Astrocyte of the cerebellum (primary cell): ENCODE measurements around the gene CHST11.
A peak's percentile ranks its signal among the peaks of the same experiment; 100 is the strongest.

Source experiments
- DNase-seq: peaks from one replicate; pipeline ENCODE4 v3.0.0-alpha.2; 2011; ENCODE audit warnings: low read depth
- H3K4me3 ChIP-seq: 2 replicates; pipeline ENCODE4 v1.5.1; 2011; ENCODE audit warnings: mild to moderate bottlenecking, low read depth, low read length, moderate library complexity
- in situ Hi-C: cut with HindIII; loops from 2 replicates; pipeline ENCODE4 v1.10.0; 2017; ENCODE audit warnings: low sequenced_read_pairs
- TF ChIP-seq, protein P1 (sequence below): IDR thresholded peaks from 2 replicates; pipeline ENCODE4 v1.5.1; 2012; ENCODE audit warnings: low read length, low read depth, moderate library complexity, mild to moderate bottlenecking; ENCODE audit errors: missing control alignments

CHST11 gene

DNA sequence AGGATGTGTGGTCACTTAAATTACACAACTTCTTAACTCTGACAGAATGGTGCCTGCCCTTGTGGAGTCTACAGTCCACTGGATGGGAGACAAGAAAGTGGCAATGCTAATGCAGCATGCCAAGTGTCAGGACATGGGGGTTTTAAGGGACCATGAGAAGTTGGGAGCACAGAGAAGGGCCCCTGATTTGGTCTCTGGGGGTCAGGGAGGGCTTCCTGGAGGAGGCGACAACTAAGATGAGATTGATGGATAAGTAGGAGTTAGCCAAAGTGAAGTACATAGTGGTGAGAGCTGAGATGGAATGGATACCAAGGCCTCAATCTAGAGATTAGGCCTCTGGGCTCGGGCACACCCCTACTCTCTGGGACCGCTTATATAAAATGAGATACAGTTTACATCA is 236.7 kb downstream of the CHST11 start:
- TF ChIP-seq, protein P1, sequence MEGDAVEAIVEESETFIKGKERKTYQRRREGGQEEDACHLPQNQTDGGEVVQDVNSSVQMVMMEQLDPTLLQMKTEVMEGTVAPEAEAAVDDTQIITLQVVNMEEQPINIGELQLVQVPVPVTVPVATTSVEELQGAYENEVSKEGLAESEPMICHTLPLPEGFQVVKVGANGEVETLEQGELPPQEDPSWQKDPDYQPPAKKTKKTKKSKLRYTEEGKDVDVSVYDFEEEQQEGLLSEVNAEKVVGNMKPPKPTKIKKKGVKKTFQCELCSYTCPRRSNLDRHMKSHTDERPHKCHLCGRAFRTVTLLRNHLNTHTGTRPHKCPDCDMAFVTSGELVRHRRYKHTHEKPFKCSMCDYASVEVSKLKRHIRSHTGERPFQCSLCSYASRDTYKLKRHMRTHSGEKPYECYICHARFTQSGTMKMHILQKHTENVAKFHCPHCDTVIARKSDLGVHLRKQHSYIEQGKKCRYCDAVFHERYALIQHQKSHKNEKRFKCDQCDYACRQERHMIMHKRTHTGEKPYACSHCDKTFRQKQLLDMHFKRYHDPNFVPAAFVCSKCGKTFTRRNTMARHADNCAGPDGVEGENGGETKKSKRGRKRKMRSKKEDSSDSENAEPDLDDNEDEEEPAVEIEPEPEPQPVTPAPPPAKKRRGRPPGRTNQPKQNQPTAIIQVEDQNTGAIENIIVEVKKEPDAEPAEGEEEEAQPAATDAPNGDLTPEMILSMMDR = no peak
- H3K4me3 ChIP-seq = no peak overlapping the region
- in situ Hi-C loops = no loop called here
- DNase-seq = no peak

DNA sequence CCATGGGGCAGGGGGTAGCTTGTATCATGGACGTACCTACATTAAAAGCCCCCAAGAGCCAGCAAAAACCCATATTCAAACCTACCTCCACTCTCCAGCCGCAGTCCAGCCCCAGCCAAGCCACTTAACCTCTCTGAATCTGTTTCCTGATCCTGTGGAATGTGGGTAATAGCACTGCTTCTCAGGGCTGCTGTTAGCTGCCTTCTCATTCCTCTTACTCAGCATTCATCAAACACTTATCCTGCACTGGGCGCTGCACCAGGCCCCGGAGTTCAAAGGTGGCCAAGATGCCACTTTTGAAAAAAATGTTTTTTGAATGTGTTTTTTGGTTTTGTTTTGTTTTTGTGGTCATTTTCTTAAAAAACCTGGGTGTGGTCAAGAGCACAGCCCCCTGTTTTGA is 237.4 kb downstream of the CHST11 start:
- TF ChIP-seq, protein P1 = no peak
- in situ Hi-C loops = no loop called here
- DNase-seq = no peak
- no peak overlapping the region for H3K4me3 ChIP-seq

DNA sequence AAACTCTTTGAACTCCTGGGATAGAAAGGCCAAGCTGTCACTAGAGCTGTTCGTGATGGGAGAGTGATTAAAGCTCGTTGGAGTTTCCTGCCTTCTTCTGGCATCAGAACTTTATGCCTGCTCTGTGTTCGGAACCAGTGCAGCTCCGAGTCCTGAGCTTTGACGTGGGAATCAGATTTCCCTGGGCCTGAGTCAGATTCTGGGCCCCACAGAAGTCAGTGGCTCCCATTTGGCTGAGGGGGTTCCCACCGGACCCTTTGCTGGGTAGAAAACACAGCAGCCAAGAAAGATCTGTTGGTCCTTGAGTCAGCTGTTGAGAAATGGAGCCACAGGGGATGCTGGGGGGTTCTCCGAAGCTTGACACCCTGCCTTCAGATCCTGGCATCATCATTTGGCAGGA is 238.0 kb downstream of the CHST11 start:
- H3K4me3 ChIP-seq = no peak overlapping the region
- in situ Hi-C loops = no loop called here
- TF ChIP-seq, protein P1 = no peak
- DNase-seq = no peak

DNA sequence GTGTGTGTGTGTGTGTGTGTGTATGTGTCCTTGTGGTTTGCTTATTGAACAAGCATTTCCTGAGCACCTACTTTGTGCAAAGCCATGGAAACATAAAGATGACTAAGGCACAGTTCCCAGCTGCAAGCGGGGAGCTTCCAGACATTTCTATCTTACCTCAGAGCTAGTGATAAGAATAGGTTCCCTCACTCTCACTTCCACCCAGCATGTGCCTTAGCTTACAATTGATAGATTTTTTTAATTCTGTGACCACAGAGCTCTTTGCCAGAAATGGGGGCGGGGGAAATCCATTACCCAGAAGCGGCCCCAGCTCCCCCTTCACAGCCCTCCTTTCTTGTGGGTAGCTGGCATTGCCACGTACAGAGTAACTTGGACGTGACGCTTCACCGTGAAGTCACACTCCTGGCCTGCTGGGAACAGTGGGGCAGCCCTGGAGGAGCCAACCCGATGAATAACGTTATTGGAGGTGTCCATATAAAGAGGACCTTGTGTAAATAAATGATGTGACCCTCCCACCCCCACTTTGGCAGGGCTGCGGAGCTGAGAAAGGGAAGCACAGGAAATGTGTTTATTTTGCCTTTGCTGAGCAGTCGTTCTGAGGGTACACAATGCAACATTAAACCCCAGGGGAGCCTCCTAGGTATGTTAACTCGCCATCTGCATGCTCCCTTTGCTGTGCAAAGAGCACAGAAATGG is 238.9 kb downstream of the CHST11 start:
- TF ChIP-seq, protein P1 = no peak
- in situ Hi-C loops = no loop called here
- H3K4me3 ChIP-seq = no peak overlapping the region
- peak; percentile 94 for DNase-seq

- in situ Hi-C loops = no loop called here
- no peak overlapping the region for H3K4me3 ChIP-seq
- no peak for DNase-seq
- TF ChIP-seq, protein P1 = no peak
Measured at GRCh38 chr12:104697186-104697585, 240.4 kb downstream of the CHST11 start.

DNA sequence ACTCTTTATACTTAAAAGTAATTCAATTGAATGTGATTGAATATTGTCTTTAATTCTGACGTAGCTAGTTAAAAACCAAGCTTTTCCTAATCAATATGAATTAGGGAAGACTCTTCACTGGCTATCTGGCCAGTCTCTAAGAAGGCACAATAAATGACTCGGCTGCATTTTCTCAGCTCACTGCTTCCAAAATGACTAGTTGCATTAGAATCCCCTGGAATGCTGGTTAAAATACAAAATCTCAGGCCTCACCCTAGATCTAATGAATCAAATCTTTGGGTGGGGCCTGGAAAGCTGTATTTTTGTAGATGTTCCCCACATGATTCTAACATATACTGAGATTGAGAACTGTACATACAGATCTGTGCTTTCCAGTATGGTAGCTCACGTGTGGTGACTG is 242.1 kb downstream of the CHST11 start:
- in situ Hi-C loops = no loop called here
- no peak overlapping the region for H3K4me3 ChIP-seq
- DNase-seq = no peak
- TF ChIP-seq, protein P1 = no peak
